ENCODE data around the gene UPK3A.
A peak's percentile ranks its signal among the peaks of the same experiment; 100 is the strongest.

Gene UPK3A

GRCh38 chr22:45284705-45285262, at the start of gene UPK3A:
Gene UPK3A, plus strand, starts transcription at chr22:45284949. Its CDS starts 65 bp downstream, at chr22:45285014.
- peak; percentile 83 for DNase-seq

GRCh38 chr22:45235101-45235777, 49.5 kb upstream of the UPK3A start:
- no peaks in the 10 kb centered on the region for H3K9me3 Mint-ChIP-seq
- H3K4me3 Mint-ChIP-seq, result no peak overlapping the region
- H3K27me3 Mint-ChIP-seq (ENCODE audit: low read depth, poor library complexity), result peaks cover 3% of the 10 kb centered on the region
- H3K27ac Mint-ChIP-seq, result no peak overlapping the region
- TF ChIP-seq CTCF (IDR thresholded peaks at IDR 0.05), result no peak
- no peaks in the 10 kb centered on the region for H3K36me3 Mint-ChIP-seq (ENCODE audit: low read depth)
- DNase-seq, result no peak
- peaks cover 63% of the 10 kb centered on the region for H3K4me1 Mint-ChIP-seq

More at GRCh38 chr22:45284705-45285262, at the start of gene UPK3A:
- peaks cover 73% of the 10 kb centered on the region for H3K27me3 Mint-ChIP-seq (ENCODE audit: low read depth, poor library complexity)
- TF ChIP-seq CTCF (IDR thresholded peaks at IDR 0.05), result no peak
- no peak within 1 kb of the TSS for H3K27ac Mint-ChIP-seq
- no peaks in the 10 kb centered on the region for H3K9me3 Mint-ChIP-seq
- peaks cover 21% of the 10 kb centered on the region for H3K4me1 Mint-ChIP-seq
- peak within 1 kb of the TSS; percentile 47 for H3K4me3 Mint-ChIP-seq
- H3K36me3 Mint-ChIP-seq (ENCODE audit: low read depth), result no peaks in the 10 kb centered on the region

- no peak for TF ChIP-seq CTCF (IDR thresholded peaks at IDR 0.05)
- Mint-ChIP-seq H3K27ac (no peak overlapping the region), H3K4me1 (peaks cover 60% of the 10 kb centered on the region), H3K36me3 (ENCODE audit: low read depth) (no peaks in the 10 kb centered on the region), H3K9me3 (no peaks in the 10 kb centered on the region), H3K27me3 (ENCODE audit: low read depth, poor library complexity) (peaks cover 3% of the 10 kb centered on the region), H3K4me3 (no peak overlapping the region)
- DNase-seq, result no peak
Observed at GRCh38 chr22:45235851-45236342, 48.9 kb upstream of the UPK3A start.

- Mint-ChIP-seq H3K27me3 (ENCODE audit: low read depth, poor library complexity) (peaks cover 10% of the 10 kb centered on the region), H3K9me3 (no peaks in the 10 kb centered on the region), H3K36me3 (ENCODE audit: low read depth) (no peaks in the 10 kb centered on the region), H3K4me1 (peaks cover 62% of the 10 kb centered on the region), H3K4me3 (peak overlapping the region; percentile 31), H3K27ac (no peak overlapping the region)
- DNase-seq, result peak; percentile 20
- TF ChIP-seq CTCF (IDR thresholded peaks at IDR 0.05), result no peak
Observed at GRCh38 chr22:45237065-45237990, 47.4 kb upstream of the UPK3A start.

GRCh38 chr22:45238076-45238956, 46.4 kb upstream of the UPK3A start:
- no peaks in the 10 kb centered on the region for H3K9me3 Mint-ChIP-seq
- H3K4me1 Mint-ChIP-seq, result peaks cover 62% of the 10 kb centered on the region
- H3K27ac Mint-ChIP-seq, result no peak overlapping the region
- TF ChIP-seq CTCF (IDR thresholded peaks at IDR 0.05), result no peak
- H3K27me3 Mint-ChIP-seq (ENCODE audit: low read depth, poor library complexity), result peaks cover 10% of the 10 kb centered on the region
- H3K36me3 Mint-ChIP-seq (ENCODE audit: low read depth), result no peaks in the 10 kb centered on the region
- H3K4me3 Mint-ChIP-seq, result peak overlapping the region; percentile 45
- DNase-seq, result no peak

All from nephron progenitor cell (in vitro differentiated cells).